HepG2 (cell line): ENCODE measurements around the gene SYNE1.

Experiments
- ISL2 ChIP-seq: sonication (generic); formaldehyde crosslinking; IDR thresholded peaks from 2 replicates; pipeline ENCODE4 v1.5.0; 2020; ENCODE audit warnings: missing genetic modification reagents
- REPIN1 ChIP-seq: sonication (generic); formaldehyde crosslinking; IDR thresholded peaks from 2 replicates; pipeline ENCODE4 v1.8.0; 2022; ENCODE audit warnings: missing genetic modification reagents, low read depth, mild to moderate bottlenecking, borderline replicate concordance
- ZNF549 ChIP-seq: sonication (generic); formaldehyde crosslinking; IDR thresholded peaks from 2 replicates; pipeline ENCODE4 v1.5.0; 2020; ENCODE audit warnings: missing genetic modification reagents
- TF ChIP-seq, protein P1 (sequence below): sonication (generic); formaldehyde crosslinking; IDR thresholded peaks from 2 replicates; pipeline ENCODE4 v1.4.0; 2020; ENCODE audit warnings: missing genetic modification reagents

DNA sequence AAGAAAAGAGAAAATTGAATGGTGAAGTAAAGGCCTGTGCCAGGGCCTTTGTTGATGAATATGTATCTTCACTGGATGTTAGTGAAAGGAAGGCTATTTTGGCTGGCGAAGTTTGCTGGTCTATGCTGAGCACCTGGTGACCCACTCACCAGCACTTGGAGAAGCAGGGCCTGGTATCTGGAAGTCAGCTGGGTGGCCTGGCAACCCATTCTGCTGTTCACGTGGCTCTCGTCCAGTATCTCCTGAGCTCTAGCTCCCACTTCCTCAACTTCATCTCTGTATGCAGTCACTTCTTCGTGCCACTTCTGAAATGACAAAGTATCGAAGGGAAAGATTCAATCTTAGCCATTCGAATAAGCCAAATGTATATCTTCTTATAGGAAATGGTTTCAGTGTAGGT is 283.7 kb downstream of the SYNE1 start:
- TF ChIP-seq REPIN1 (no peak), ZNF549 (CRISPR knock-in tag) (no peak), ISL2 (no peak)
- TF ChIP-seq, protein P1, sequence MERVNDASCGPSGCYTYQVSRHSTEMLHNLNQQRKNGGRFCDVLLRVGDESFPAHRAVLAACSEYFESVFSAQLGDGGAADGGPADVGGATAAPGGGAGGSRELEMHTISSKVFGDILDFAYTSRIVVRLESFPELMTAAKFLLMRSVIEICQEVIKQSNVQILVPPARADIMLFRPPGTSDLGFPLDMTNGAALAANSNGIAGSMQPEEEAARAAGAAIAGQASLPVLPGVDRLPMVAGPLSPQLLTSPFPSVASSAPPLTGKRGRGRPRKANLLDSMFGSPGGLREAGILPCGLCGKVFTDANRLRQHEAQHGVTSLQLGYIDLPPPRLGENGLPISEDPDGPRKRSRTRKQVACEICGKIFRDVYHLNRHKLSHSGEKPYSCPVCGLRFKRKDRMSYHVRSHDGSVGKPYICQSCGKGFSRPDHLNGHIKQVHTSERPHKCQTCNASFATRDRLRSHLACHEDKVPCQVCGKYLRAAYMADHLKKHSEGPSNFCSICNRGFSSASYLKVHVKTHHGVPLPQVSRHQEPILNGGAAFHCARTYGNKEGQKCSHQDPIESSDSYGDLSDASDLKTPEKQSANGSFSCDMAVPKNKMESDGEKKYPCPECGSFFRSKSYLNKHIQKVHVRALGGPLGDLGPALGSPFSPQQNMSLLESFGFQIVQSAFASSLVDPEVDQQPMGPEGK: no peak
